GM21447 (cell line): ENCODE data around the gene INO80E.
"Not testable (repeated sequence)": the region's sequence is repeated elsewhere in the genome, so short reads cannot be mapped to it uniquely, and the experiment has no call there.

ENCODE experiments used
- ATAC-seq: cut with Tn5 transposase; IDR thresholded peaks from one replicate; pipeline ENCODE4 v1.9.1; 2021; ENCODE audit not compliant: unreplicated experiment

INO80E gene

GRCh38 chr16:30030011-30030685 lies 34.1 kb downstream of the INO80E start:
- ATAC-seq: no peak

- no peak for ATAC-seq
Observed at GRCh38 chr16:30030841-30031413, 34.9 kb downstream of the INO80E start, which contains the start of gene TLCD3B. TLCD3B (minus strand) TSS chr16:30031271; CDS start chr16:30030527, 744 bp downstream.

DNA sequence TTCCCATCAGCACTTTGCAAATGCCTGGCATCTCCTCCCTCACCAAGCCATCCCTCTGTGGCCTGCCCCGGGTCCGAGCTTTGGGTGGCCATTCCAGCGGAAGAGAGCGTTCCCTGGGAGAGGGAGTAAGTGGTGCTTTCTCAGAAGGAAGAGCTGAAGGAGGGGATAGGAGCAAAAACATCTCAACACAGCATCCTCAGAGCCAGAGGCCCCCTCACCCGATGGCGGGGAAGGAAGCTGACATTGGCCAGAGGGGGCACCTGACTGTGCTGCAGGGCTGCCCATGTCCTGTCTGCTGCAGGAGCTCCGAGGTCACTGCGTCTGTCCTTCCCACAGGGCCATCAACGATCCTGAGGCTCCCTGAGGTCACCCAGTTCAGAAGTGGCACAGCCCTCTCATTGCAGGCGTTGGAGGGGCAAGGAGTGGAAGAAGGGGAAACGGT lies 35.5 kb downstream of the INO80E start:
- no peak for ATAC-seq

DNA sequence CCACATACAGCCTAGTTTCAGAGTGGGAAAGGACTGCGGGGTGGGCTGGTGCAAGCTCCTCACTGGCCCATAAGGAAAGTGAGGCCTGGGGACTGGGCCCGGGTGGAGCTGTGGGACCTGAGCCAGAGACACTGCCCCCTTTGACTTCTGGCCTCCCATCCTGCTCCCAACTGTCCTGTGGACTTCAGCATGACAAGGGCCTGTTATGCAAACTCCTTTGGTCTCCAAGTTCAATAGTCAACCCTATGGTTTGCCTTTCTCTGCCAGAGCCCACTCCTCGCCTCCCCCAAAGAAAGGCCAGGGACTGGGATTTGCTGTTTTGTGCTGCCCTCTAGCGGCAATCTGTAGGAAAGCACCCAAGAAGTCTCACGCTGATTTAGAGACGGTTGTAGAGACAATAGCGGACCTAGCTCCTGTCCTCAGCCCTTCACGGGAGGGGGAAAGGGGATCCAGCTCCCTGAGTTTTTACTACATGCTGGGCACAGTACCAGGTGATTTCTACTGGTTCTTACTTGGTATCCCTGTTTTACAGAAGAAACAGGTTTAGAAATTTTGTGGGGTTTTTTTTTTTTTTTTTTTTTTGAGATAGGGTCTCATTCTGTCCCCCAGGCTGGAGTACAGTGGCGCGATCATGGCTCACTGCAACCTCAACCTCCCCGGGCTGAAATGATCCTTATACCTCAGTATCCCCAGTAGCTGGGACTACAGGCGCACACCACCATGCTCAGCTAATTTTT lies 36.2 kb downstream of the INO80E start:
- no peak for ATAC-seq

- no peak for ATAC-seq
Observed at GRCh38 chr16:30033270-30033669, 37.2 kb downstream of the INO80E start.

GRCh38 chr16:30040221-30040620 lies 44.2 kb downstream of the INO80E start:
- ATAC-seq: no peak

GRCh38 chr16:30040690-30041089 lies 44.6 kb downstream of the INO80E start:
- ATAC-seq: not testable (repeated sequence)

DNA sequence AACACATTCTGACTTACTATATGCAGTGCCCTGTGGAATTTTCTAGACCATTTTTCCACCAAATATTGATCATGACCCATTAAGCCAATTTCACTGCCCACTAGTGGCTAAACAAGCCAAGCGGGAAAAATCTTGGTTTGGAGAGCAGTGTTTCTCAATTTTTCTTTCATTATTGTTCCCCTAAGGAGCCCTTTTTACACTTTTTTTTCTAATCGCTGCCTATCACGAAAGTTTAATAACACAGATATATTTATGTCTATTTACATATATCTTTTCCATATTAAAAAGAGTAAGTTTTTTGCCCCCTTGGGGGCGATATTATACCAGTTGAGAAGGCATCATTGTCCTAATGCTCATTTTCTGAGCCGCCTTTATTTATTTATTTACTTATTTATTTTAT lies 45.8 kb downstream of the INO80E start:
- ATAC-seq: no peak

- no peak for ATAC-seq
Observed at GRCh38 chr16:30046178-30046577, 50.1 kb downstream of the INO80E start.

DNA sequence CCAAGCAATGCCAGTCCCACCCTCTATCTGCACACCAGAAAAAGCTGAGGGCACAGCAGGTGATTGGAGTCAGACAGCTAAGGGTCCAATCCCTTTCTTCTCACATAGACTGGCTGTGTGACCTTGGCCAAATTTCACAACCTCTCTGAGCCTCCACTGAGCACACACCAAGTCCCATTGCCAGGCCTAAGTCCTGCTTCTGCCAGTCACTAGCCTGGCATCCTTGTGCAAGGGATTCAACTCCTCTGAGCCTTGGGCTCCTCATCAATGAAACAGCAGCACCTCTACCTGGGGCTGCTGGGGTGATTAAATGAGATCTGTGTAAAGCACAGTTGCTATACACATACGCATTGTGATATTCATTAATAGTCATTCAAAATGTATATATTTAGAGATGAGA lies 50.5 kb downstream of the INO80E start:
- no peak for ATAC-seq

- ATAC-seq: no peak
Observed at GRCh38 chr16:30049871-30050270, 53.8 kb downstream of the INO80E start.

- no peak for ATAC-seq
Observed at GRCh38 chr16:30051518-30051917, 55.5 kb downstream of the INO80E start.

DNA sequence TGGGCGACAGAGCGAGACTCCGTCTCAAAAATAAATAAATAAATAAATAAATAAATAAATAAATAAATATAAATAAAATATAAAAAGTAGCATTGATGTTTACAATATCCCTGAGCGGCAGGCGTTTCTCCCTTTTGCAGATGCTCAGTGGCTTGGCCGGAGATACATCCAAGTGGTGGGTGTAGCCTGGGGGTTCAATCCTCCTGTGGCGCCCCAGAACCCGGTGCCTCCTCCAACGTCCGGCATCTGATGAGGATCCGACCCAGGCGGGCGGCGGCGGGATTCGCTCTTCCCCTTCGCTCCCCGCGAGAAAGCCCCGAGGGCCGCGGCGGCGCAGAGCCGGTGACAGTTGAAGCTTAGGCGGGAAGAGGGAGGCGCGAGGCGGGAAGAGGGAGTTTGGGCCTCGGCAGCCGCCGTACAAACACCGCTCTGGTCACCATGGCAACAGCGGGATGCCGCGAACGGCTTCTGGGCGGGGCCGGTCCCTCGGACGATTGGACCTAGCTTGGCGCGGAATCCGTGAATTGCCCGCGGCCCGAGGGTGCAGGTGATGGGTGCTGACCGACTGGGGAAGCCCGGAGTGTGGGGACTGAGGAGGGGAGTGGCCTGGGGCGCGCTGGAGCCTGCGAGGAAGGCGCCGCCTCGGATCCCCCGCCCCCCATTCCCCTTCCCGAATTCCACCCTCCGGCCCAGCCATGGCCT lies 56.8 kb downstream of the INO80E start:
- ATAC-seq: peak; percentile 66

GRCh38 chr16:30053376-30054015 lies 57.5 kb downstream of the INO80E start:
- ATAC-seq: no peak

DNA sequence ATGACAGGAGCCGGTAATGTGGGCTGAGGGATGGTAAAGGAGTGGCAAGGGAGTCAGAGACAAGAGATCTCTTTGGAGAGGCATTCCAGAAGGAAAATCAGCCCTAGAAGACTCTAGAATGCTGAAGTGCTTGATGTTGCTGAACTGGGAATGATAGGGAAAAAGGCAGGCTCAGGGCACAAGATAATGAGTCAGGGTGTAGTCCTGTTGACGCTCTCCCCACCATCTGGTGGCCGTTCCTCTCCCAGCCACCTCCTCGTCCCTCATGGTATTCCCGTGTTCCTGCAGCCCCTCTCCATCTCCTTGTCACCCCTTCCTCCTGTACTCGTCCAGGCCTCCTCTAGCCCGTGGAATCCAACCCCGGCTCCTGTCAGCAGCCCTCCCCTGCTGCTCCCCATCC lies 58.4 kb downstream of the INO80E start:
- ATAC-seq: no peak

GRCh38 chr16:30054959-30055553 lies 59.0 kb downstream of the INO80E start:
- ATAC-seq: no peak
